HepG2 (cell line): ENCODE results near the gene LRP1B. TPM values are rescaled to one million over a fixed set of nuclear protein-coding genes. Genes with fewer than 3 reads are reported as not detected.
A peak's percentile ranks its signal among the peaks of the same experiment; 100 is the strongest.

Experiments used
- ATAC-seq: fragments of 200-7000 bp; cut with Tn5 transposase; 3 replicates; pipeline ENCODE4 v1.9.1; 2020; ENCODE audit warnings: mild to moderate bottlenecking, moderate library complexity
- BruUV-seq: library from RNA; stranded (reverse); fragments of 400-500 nt; replicated peaks from 2 replicates; lab custom pipeline; 2021; lab: Mats Ljungman, UMichigan
- CTCF ChIA-PET: fragments of 300-600 bp; formaldehyde crosslinking; extraction: SDS; loops from one replicate; lab custom pipeline; 2021; ENCODE audit warnings: low total read pairs, inconsistent platforms, low intra/inter-chr PET ratio; lab: Yijun Ruan, JAX
- POLR2A ChIA-PET: fragments of 350-600 bp; sonication (Branson Sonifier 250); formaldehyde crosslinking; loops from one replicate; lab custom pipeline; 2020; ENCODE audit warnings: antibody characterized with exemption, inconsistent platforms; lab: Yijun Ruan, JAX
- DNase-seq: peaks from one replicate; pipeline ENCODE4 v3.0.0-alpha.2; 2015; ENCODE audit warnings: low spot score
- FAIRE-seq: peaks from 3 replicates; lab custom pipeline; 2011; peaks lifted over from hg19 to GRCh38; lab: Jason Lieb, UNC
- H2AFZ ChIP-seq: one replicate; pipeline ENCODE4 v1.6.1; 2011; ENCODE audit warnings: low read length, inconsistent platforms
- H3K27ac ChIP-seq: fragments of 300-600 bp; 3 replicates; pipeline ENCODE4 v1.8.0; 2011; ENCODE audit warnings: mixed run types, mild to moderate bottlenecking, mixed read lengths, low read length, inconsistent platforms; ENCODE audit not compliant: insufficient read depth; ENCODE audit errors: extremely low read length
- H3K27me3 ChIP-seq, 2 experiments: fragments of 200-600 bp in 1 of 2; 2 replicates in 1 of 2; 3 replicates in 1 of 2; pipeline versions ENCODE4 v1.6.0 to v1.8.0; 2011; ENCODE audit warnings: low read length in 2 of 2, mild to moderate bottlenecking in 2 of 2, moderate library complexity in 2 of 2, inconsistent platforms in 1 of 2; ENCODE audit not compliant: insufficient read depth in 2 of 2, control insufficient read depth in 1 of 2
- H3K36me3 ChIP-seq, 2 experiments: fragments of 200-600 bp in 1 of 2; replicated peaks in 1 of 2; 2 replicates in 1 of 2; 3 replicates in 1 of 2; pipeline versions ENCODE4 v1.5.1 to v1.8.0; 2011; ENCODE audit warnings: low read length in 2 of 2, inconsistent platforms in 1 of 2; ENCODE audit not compliant: insufficient read depth in 2 of 2, control insufficient read depth in 1 of 2
- H3K4me1 ChIP-seq: 2 replicates; pipeline ENCODE4 v1.5.1; 2012; ENCODE audit warnings: low read length, inconsistent platforms; ENCODE audit not compliant: insufficient read depth
- H3K4me2 ChIP-seq: 2 replicates; pipeline ENCODE4 v1.6.0; 2011; ENCODE audit warnings: low read depth, low read length, inconsistent platforms
- H3K4me3 ChIP-seq, 3 experiments: fragments of 200-600 bp in 1 of 3; sonication (generic), shearing (Covaris generic) in 1 of 3; replicated peaks in 1 of 3; 2 replicates each; pipeline ENCODE4 v1.5.1; 2011 to 2016; ENCODE audit warnings: low read length in 3 of 3, inconsistent platforms in 2 of 3, low read depth in 2 of 3, mild to moderate bottlenecking in 2 of 3, control low read depth in 1 of 3, mixed read lengths in 1 of 3; ENCODE audit not compliant: insufficient read depth in 1 of 3
- H3K79me2 ChIP-seq: one replicate; pipeline ENCODE4 v1.6.1; 2011; ENCODE audit warnings: low read length, inconsistent platforms; ENCODE audit not compliant: insufficient read depth
- H3K9ac ChIP-seq: 2 replicates; pipeline ENCODE4 v1.6.0; 2011; ENCODE audit warnings: mild to moderate bottlenecking, low read depth, low read length, inconsistent platforms; ENCODE audit not compliant: insufficient read depth
- H3K9me3 ChIP-seq: 2 replicates; pipeline ENCODE4 v1.5.1; 2012; ENCODE audit warnings: mild to moderate bottlenecking, low read length
- H4K20me1 ChIP-seq: 2 replicates; pipeline ENCODE4 v1.6.0; 2011; ENCODE audit warnings: inconsistent platforms, mild to moderate bottlenecking, low read length, moderate library complexity; ENCODE audit not compliant: insufficient read depth
- E2F2 ChIP-seq: sonication (generic); formaldehyde crosslinking; IDR thresholded peaks from 2 replicates; pipeline ENCODE4 v1.4.0; 2020; ENCODE audit warnings: missing genetic modification reagents, borderline replicate concordance
- KIAA2018 ChIP-seq: sonication (generic); formaldehyde crosslinking; IDR thresholded peaks from 2 replicates; pipeline ENCODE4 v1.5.0; 2020; ENCODE audit warnings: mild to moderate bottlenecking, missing genetic modification reagents, borderline replicate concordance
- MAFF ChIP-seq: IDR thresholded peaks from 2 replicates; pipeline ENCODE4 v1.6.1; 2011; ENCODE audit warnings: low read depth, low read length, improper control_type of control experiment
- MAFK ChIP-seq, 2 experiments: IDR thresholded peaks in 1 of 2; conservative IDR thresholded peaks in 1 of 2; 2 replicates each; pipeline ENCODE4 v1.6.1; 2011; ENCODE audit warnings: improper control_type of control experiment in 2 of 2, low read length in 2 of 2
- PCBP2 ChIP-seq: fragments of 200-400 bp; formaldehyde crosslinking; optimal IDR thresholded peaks from 2 replicates; pipeline ENCODE3; 2018; ENCODE audit warnings: low read length, low read depth; ENCODE audit not compliant: poor library complexity, severe bottlenecking
- WGBS: methylation state at CpG from one replicate; pipeline ENCODE4 v1.1.6; 2017; ENCODE audit warnings: low lambda C conversion rate; 5-methylcytosine and 5-hydroxymethylcytosine counted together
- in situ Hi-C: cut with HindIII; loops from 2 replicates; pipeline ENCODE4 v1.10.0; 2017; ENCODE audit warnings: low pct_unique_long_range_greater_than_20kb; ENCODE audit not compliant: extremely low pct_ligation_motif_present
- intact Hi-C: fragments of 100-400 bp; cut with micrococcal nuclease; formaldehyde crosslinking; loops from one replicate; pipeline ENCODE4 v1.10.0; 2022; ENCODE audit not compliant: unreplicated experiment
- polyA plus RNA-seq, 8 experiments: library from polyadenylated mRNA; depleted of rRNA in 3 of 8; stranded (reverse) in 7 of 8; unstranded in 1 of 8; fragments of >200 nt; fragmentation: Illumina TruSeq in 4 of 8; extraction: Trizol in 4 of 8; gene quantifications; 2 replicates each; pipeline versions ENCODE4 v1.2.1 to v1.2.3, GENCODE V29; 2011 to 2016; ENCODE audit warnings: low read depth in 4 of 8, missing spikeins in 1 of 8, mixed read lengths in 1 of 8; ENCODE audit not compliant: insufficient read depth in 1 of 8
- total RNA-seq, 5 experiments: library from RNA; depleted of rRNA; stranded (reverse); fragments of >200 nt; fragmentation: Illumina TruSeq; extraction: Trizol; gene quantifications; 2 replicates each; pipeline ENCODE4 v1.2.3, GENCODE V29; 2016; ENCODE audit warnings: low read depth in 1 of 5

LRP1B gene
- total and polyA plus RNA-seq, 2 of the 13 experiments (the other 11 are each of a cell fraction or from before 2014, with no cell fraction given), result 0.04 TPM; not detected in 1

DNA sequence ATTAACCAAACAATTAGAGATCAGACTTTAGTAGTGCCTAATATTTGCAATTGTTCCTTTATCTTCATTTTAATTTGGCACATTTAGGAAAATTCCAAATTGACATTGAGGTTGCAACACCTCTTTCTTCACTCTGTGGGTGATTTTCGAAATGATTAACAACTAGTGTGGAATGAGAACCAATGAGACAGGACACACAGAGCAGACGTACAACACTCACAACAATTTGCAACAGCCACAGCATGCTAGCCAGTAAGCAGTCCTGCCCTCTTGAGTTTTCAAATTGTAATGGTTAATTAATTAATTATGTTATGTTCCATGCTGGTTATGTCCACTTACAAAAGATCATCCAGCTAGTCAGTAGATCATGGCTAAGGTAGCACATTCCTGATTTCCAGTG is 339.3 kb downstream of the LRP1B start (continued):
- TF ChIP-seq E2F2 (CRISPR knock-in tag), result no peak
- TF ChIP-seq KIAA2018 (CRISPR knock-in tag), result no peak

DNA sequence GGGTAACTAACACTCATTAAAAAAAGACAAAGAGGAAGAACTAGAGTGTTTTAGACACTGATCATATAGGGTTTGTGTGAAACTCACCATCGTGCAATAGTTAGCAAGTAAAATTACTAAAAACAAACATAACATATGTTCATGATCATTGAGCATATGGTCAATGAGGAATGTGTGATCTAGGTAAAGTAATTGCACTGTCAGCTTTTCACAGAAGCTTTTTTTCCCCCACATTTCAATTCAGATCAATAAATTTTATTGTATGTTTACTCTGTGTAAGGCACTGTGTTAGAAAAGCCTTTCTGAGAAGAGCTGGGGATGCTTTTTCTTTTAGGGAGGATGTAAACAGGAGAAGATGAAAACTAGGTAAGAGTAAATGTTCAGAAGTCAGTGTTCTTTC is 348.2 kb downstream of the LRP1B start:
- H3K27ac ChIP-seq, result no peak overlapping the region
- ATAC-seq (no peak), DNase-seq (no peak), FAIRE-seq (no peak)
- no peak overlapping the region for H3K9ac ChIP-seq
- H3K4me1 ChIP-seq, result no peaks in the 10 kb centered on the region
- no peaks in the 10 kb centered on the region for H3K9me3 ChIP-seq
- BruUV-seq, result no TSS peak
- TF ChIP-seq MAFK (conservative IDR thresholded peaks at IDR 0.05 in 1 of 2, IDR thresholded peaks at IDR 0.05 in 1 of 2; ENCODE audit: low read length in 2 of 2), result peak; percentile 84 to 89
- no peak for TF ChIP-seq PCBP2
- TF ChIP-seq MAFF, result peak; percentile 88
- H3K4me3 ChIP-seq, result no peak overlapping the region
- 0% methylated on average over 1 of the region's 1 CpG for WGBS
- H4K20me1 ChIP-seq, result no peaks in the 10 kb centered on the region
- H3K79me2 ChIP-seq, result no peaks in the 10 kb centered on the region
- in situ Hi-C loops (no loop called here), intact Hi-C loops (no loop called here)
- no peaks in the 10 kb centered on the region for H3K36me3 ChIP-seq
- H3K27me3 ChIP-seq, result no peaks in the 10 kb centered on the region
- ChIA-PET CTCF (no interaction called here), POLR2A (no interaction called here)
- no peak overlapping the region for H3K4me2 ChIP-seq
- H2AFZ ChIP-seq, result no peak overlapping the region
